Measurements from ENCODE around the gene PTGS2.

Gene PTGS2

GRCh38 chr1:186680245-186681061, at the start of gene PTGS2:
TSS of gene PTGS2 (minus strand) at chr1:186680423. CDS start at chr1:186680290, 133 bp downstream.
- DNase-seq: peak; percentile 25

DNA sequence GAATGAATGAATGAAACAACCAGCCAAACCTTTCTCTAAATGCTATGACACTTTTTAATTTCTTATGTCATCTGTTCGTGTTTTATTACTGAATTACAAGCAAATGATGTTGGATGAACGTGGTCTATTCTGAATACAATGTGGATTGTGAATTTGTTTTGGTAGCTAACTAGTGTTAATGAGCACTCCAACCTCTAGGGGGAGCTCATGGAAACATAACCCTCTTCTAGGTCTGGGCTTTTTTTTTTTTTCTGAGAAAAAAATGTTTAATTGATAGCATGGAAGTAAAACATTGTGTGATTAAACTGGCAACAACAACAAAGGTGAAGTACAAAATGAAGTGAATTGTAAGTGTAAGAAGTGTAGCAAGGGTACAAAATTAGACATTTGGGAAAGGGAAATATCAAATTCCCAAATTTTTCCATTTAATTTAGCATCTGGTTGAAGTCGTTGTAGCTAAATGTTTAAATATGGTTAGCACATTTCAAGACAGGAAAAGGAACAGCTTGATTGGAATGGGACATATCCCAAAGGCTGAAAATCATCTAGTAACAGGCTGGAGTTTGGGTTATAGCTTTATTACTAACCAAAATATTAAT, 42.6 kb upstream of the PTGS2 start:
- DNase-seq: no peak

- DNase-seq: no peak
Observed at GRCh38 chr1:186717286-186717685, 37.1 kb upstream of the PTGS2 start.

- DNase-seq: no peak
Observed at GRCh38 chr1:186715887-186716809, 35.9 kb upstream of the PTGS2 start.

- no peak for DNase-seq
Observed at GRCh38 chr1:186710696-186711095, 30.5 kb upstream of the PTGS2 start.

GRCh38 chr1:186708694-186709097, 28.5 kb upstream of the PTGS2 start:
- no peak for DNase-seq

- no peak for DNase-seq
Observed at GRCh38 chr1:186703209-186703766, 23.1 kb upstream of the PTGS2 start.

GRCh38 chr1:186700722-186701121, 20.5 kb upstream of the PTGS2 start:
- no peak for DNase-seq

GRCh38 chr1:186699519-186699918, 19.3 kb upstream of the PTGS2 start:
- DNase-seq: no peak

DNA sequence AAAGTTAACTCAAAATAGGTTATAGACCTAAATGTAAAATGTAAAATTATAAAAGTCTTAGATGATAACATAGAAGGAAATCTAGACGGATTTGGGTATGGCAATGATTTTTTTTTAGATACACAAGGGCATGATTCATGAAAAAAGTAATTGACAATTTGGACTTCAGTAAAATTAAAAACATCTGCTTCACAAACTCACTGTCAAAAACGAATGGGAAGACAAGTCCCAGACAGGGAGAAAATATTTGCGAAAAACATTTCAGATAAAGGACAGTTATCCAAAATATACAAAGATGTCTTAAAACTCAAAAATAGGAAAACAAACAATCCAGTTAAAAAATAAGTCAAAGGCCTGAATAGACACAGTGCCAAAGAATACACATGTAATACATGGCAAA, 9.7 kb upstream of the PTGS2 start:
- no peak for DNase-seq

DNA sequence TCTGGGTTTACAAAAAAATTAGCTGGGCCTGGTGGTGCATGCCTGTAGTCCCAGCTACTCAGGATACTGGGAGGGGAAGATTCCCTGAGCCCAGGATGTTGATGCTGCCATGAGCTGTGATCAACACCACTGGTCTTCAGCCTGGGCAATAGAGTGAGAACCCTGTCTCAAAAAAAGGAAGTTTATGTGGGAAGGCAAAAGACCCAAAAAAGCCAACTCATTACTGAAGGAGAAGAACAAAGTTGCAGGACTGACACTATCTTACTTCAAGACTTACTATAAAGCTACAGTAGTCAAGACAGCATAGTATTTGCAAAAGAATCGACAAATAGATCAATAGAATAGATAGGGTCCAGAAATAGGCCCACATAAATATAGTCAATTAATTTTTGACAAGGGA, 9.2 kb upstream of the PTGS2 start:
- DNase-seq: no peak

- DNase-seq: no peak
Observed at GRCh38 chr1:186683652-186684410, 3.6 kb upstream of the PTGS2 start.

DNA sequence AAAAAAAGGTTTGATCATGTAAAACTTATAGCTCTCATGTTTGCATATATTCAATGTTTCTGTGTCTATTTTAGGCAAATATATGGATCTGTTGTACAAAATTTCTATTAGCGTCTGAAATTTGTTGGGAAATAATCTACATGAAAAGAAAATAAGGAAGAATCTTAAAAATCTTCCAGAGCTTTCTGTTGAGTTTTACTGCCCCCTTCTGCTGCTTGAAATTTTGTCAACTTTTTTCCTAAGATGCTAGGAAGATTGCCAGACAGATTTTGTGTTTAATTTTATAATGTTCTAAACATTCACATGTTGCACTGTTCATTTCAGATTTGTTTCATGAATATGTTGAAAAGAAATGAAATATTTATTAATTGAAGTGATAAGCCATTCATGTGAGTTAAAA, 2.5 kb upstream of the PTGS2 start:
- no peak for DNase-seq

DNA sequence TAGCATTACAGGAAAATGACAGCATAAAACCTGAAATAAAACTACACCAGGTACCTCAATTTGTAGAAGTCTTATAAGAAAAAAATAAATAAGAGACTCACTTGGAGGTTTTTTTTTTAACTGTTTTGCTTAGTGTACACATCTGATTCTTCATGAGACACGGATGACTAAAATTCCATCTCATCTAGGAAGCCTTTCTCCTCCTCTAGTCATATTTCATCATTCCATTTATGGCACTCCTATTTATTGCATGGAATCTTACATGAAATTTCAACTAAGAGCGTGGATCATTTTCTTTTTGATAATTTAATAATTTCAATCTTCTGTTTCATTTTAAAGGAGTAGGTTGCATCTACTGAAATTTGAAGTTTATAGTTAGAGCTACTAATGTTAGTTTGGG, 1.6 kb upstream of the PTGS2 start:
- no peak for DNase-seq

GRCh38 chr1:186681121-186681520, 898 bp upstream of the PTGS2 start:
- no peak for DNase-seq

DNA sequence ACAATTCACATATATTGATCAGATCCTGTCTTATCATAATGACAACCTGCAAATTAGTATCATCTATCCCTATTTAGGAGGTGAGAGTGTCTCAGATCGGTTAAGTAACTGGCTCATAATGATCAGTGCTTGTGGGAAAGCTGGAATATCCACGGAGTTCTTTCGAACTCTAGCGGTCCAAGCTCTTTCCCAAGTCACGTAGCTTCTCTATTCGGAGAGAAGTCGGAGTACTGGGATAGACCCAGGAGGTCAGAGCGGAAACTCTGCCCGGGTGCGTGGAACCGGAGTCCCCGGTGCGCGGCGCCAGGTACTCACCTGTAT, 339 bp downstream of the PTGS2 start:
- no peak for DNase-seq

DNA sequence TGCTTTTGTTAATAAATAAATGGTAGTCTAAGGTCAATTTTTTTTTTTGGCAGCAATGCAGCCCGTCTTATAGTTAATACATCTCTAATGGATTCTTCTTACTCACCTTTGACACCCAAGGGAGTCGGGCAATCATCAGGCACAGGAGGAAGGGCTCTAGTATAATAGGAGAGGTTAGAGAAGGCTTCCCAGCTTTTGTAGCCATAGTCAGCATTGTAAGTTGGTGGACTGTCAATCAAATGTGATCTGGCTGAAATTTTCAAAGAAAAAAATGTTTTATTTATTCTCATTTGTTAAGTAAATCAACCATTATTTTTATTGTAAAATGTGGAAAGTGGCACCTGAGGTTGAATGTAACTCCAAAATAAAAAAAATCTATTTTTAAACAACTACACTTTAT, 2.1 kb downstream of the PTGS2 start:
- no peak for DNase-seq

- DNase-seq: no peak
Observed at GRCh38 chr1:186672596-186672995, 7.6 kb downstream of the PTGS2 start.

- DNase-seq: no peak
Observed at GRCh38 chr1:186672131-186672530, 8.1 kb downstream of the PTGS2 start.

DNA sequence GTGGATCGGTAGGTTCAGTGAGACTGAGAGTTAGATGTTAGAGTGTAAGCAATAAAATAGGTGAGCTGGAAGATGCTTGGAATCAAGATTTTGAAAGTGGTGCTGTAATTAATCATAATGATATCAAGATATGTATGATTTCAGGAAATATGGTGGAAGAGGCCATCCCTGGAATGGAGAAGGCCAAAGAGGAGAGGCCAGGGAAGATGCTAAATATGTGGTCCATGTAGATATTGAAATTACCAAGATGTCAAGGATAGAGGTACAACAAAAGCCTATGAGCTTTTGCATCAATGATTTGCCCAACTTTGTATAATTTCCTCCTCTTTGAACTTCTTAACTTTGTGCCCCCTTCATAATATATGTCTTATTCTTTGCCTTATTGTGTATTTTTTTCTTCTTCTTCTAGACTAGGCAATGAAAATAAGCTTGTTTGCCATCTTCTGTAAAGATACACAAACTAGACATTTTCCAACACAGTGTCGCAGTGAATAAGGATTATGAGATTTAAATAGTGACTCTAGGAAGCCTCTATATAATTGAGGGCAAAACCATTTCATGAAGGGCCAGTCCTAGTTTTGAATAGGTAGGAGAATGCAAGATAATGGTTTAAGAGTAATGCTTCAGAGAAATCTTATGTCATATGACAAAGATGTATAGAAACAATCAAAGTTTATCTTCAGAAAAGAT, 8.9 kb downstream of the PTGS2 start:
- no peak for DNase-seq

GRCh38 chr1:186670297-186671135, 9.7 kb downstream of the PTGS2 start:
- DNase-seq: no peak

Measured in midbrain (tissue), 1 donor.